Liver (tissue), 9 donors: Measurements from ENCODE around the gene NOX1. TPM values are rescaled to one million over a fixed set of nuclear protein-coding genes. Genes with fewer than 3 reads are reported as not detected.

ENCODE experiments used
- DNase-seq: peaks from one replicate; pipeline ENCODE4 v3.0.0-alpha.2; 2017; ENCODE audit warnings: low spot score
- H3K27ac ChIP-seq, 2 donors: one replicate each; pipeline ENCODE4 v1.7.0; 2013; ENCODE audit warnings: inconsistent platforms in 2 of 2, low read length in 2 of 2, control low read depth in 1 of 2, low read depth in 1 of 2, mild to moderate bottlenecking in 1 of 2
- H3K27me3 ChIP-seq, 4 donors: one replicate each; pipeline versions ENCODE4 v1.6.1 to v1.7.0; 2013; ENCODE audit warnings: low read length in 3 of 4, inconsistent platforms in 1 of 4, mild to moderate bottlenecking in 1 of 4, moderate library complexity in 1 of 4; ENCODE audit not compliant: control insufficient read depth in 4 of 4, insufficient read depth in 4 of 4
- H3K36me3 ChIP-seq, 4 donors: one replicate each; pipeline versions ENCODE4 v1.6.1 to v1.7.0; 2013; ENCODE audit warnings: low read length in 3 of 4, mild to moderate bottlenecking in 3 of 4, low read depth in 1 of 4, moderate library complexity in 1 of 4; ENCODE audit not compliant: control insufficient read depth in 4 of 4, insufficient read depth in 3 of 4
- H3K4me1 ChIP-seq, 4 donors: one replicate each; pipeline versions ENCODE4 v1.6.1 to v1.7.0; 2013; ENCODE audit warnings: low read length in 3 of 4, mild to moderate bottlenecking in 3 of 4, moderate library complexity in 1 of 4; ENCODE audit not compliant: control insufficient read depth in 4 of 4, insufficient read depth in 4 of 4
- H3K4me3 ChIP-seq, 3 donors: one replicate each; pipeline versions ENCODE4 v1.6.1 to v1.7.0; 2013; ENCODE audit warnings: low read length in 3 of 3, control low read depth in 1 of 3, low read depth in 1 of 3, mild to moderate bottlenecking in 1 of 3
- H3K9ac ChIP-seq, 2 donors: one replicate each; pipeline ENCODE4 v1.7.0; 2013; ENCODE audit warnings: low read length in 2 of 2, mild to moderate bottlenecking in 2 of 2, moderate library complexity in 2 of 2, control low read depth in 1 of 2, low read depth in 1 of 2
- H3K9me3 ChIP-seq, 4 donors: one replicate each; pipeline versions ENCODE4 v1.6.1 to v1.7.0; 2013; ENCODE audit warnings: low read length in 3 of 4; ENCODE audit not compliant: control insufficient read depth in 4 of 4
- ATF3 ChIP-seq: IDR thresholded peaks from 2 replicates; pipeline ENCODE4 v1.6.1; 2016; ENCODE audit warnings: antibody characterized with exemption
- CTCF ChIP-seq: fragments of 150-350 bp; IDR thresholded peaks from 2 replicates; pipeline ENCODE4 v1.5.1; 2017; ENCODE audit warnings: improper control_type of control experiment, low read depth, low read length; ENCODE audit not compliant: missing input control
- EGR1 ChIP-seq, 2 donors: IDR thresholded peaks; 2 replicates each; pipeline ENCODE4 v1.6.1; 2016 to 2018; ENCODE audit warnings: antibody characterized with exemption in 2 of 2, low read depth in 2 of 2
- FOXA1 ChIP-seq: IDR thresholded peaks from 2 replicates; pipeline ENCODE4 v1.6.1; 2016; ENCODE audit warnings: antibody characterized with exemption
- FOXA2 ChIP-seq: IDR thresholded peaks from 2 replicates; pipeline ENCODE4 v1.6.1; 2016; ENCODE audit warnings: antibody characterized with exemption
- GABPA ChIP-seq, 2 donors: IDR thresholded peaks in 1 of 2; conservative IDR thresholded peaks in 1 of 2; 2 replicates each; pipeline ENCODE4 v1.6.1; 2016; ENCODE audit warnings: antibody characterized with exemption in 2 of 2, mild to moderate bottlenecking in 1 of 2, moderate library complexity in 1 of 2
- HNF4A ChIP-seq, 2 donors: conservative IDR thresholded peaks; 2 replicates each; pipeline ENCODE4 v1.6.1; 2016; ENCODE audit warnings: antibody characterized with exemption in 2 of 2, mild to moderate bottlenecking in 2 of 2
- HNF4G ChIP-seq: IDR thresholded peaks from 2 replicates; pipeline ENCODE4 v1.6.1; 2016; ENCODE audit warnings: antibody characterized with exemption
- JUND ChIP-seq, 2 donors: IDR thresholded peaks; 2 replicates each; pipeline ENCODE4 v1.6.1; 2016; ENCODE audit warnings: antibody characterized with exemption in 2 of 2
- NR2F2 ChIP-seq: IDR thresholded peaks from 2 replicates; pipeline ENCODE4 v1.6.1; 2016; ENCODE audit warnings: antibody characterized with exemption
- RAD21 ChIP-seq, 2 donors: IDR thresholded peaks; 2 replicates each; pipeline ENCODE4 v1.6.1; 2016; ENCODE audit warnings: antibody characterized with exemption in 2 of 2, mild to moderate bottlenecking in 2 of 2
- RXRA ChIP-seq, 2 donors: IDR thresholded peaks; 2 replicates each; pipeline ENCODE4 v1.6.1; 2017 to 2018; ENCODE audit warnings: antibody characterized with exemption in 2 of 2, mild to moderate bottlenecking in 1 of 2
- SP1 ChIP-seq: IDR thresholded peaks from 2 replicates; pipeline ENCODE4 v1.6.1; 2018; ENCODE audit warnings: antibody characterized with exemption, mild to moderate bottlenecking
- TAF1 ChIP-seq: conservative IDR thresholded peaks from 2 replicates; pipeline ENCODE4 v1.6.1; 2016; ENCODE audit warnings: antibody characterized with exemption, mild to moderate bottlenecking
- YY1 ChIP-seq: IDR thresholded peaks from 2 replicates; pipeline ENCODE4 v1.6.1; 2016; ENCODE audit warnings: antibody characterized with exemption, mild to moderate bottlenecking
- WGBS: extraction: QIAGEN DNeasy Blood & Tissue Kit; methylation state at CpG from one replicate; pipeline ENCODE4 v1.1.7; 2013; 5-methylcytosine and 5-hydroxymethylcytosine counted together
- polyA plus RNA-seq, 2 donors: library from polyadenylated mRNA; stranded (reverse) in 1 of 2; unstranded in 1 of 2; fragments of 200-250 nt in 1 of 2; fragments of >200 nt in 1 of 2; fragmentation: Nextera tagmentation in 1 of 2; extraction: Ambion mirVana in 1 of 2; gene quantifications; one replicate each; pipeline versions ENCODE4 v1.2.1 to v1.2.3, GENCODE V29; 2013 to 2015
- total RNA-seq, 2 donors: library from RNA; depleted of rRNA; stranded (reverse); fragments of >200 nt; gene quantifications; one replicate each; pipeline ENCODE4 v1.2.3, GENCODE V29; 2014
- TF ChIP-seq, protein P1 (sequence below): IDR thresholded peaks from 2 replicates; pipeline ENCODE4 v1.6.1; 2016; ENCODE audit warnings: antibody characterized with exemption
- TF ChIP-seq, protein P2 (sequence below): IDR thresholded peaks from 2 replicates; pipeline ENCODE4 v1.6.1; 2016; ENCODE audit warnings: antibody characterized with exemption, mild to moderate bottlenecking
- TF ChIP-seq, protein P3 (sequence below): IDR thresholded peaks from 2 replicates; pipeline ENCODE4 v1.6.1; 2016; ENCODE audit warnings: antibody characterized with exemption
- donor health status: healthy.
- donor health status: healthy.
- donor health status: healthy.
- donor health status: healthy.
- donor health status: healthy.

The NOX1 gene
- total and polyA plus RNA-seq, 4 donors: 0.36 TPM; not detected in 3

GRCh38 chrX:100804780-100805179 is 69.4 kb downstream of the NOX1 start:
- Histone ChIP-seq H3K27ac (no peak overlapping the region), H3K27me3 (no peaks in the 10 kb centered on the region), H3K9me3 (peaks cover 0 to 4% (median 0%) of the 10 kb centered on the region in 4 donors), H3K36me3 (no peaks in the 10 kb centered on the region), H3K4me1 (no peaks in the 10 kb centered on the region), H3K4me3 (no peak overlapping the region), H3K9ac (no peak overlapping the region)
- 47% methylated on average over 1 of the region's 1 CpG for WGBS
- no peak for DNase-seq
- TF ChIP-seq GABPA (IDR thresholded peaks at IDR 0.05 in 1 of 2, conservative IDR thresholded peaks at IDR 0.05 in 1 of 2): no peak
- no peak for TF ChIP-seq SP1
- TF ChIP-seq NR2F2: no peak
- no peak for TF ChIP-seq TAF1
- TF ChIP-seq HNF4A (conservative IDR thresholded peaks at IDR 0.05): no peak
- no peak for TF ChIP-seq HNF4G
- TF ChIP-seq, protein P1, sequence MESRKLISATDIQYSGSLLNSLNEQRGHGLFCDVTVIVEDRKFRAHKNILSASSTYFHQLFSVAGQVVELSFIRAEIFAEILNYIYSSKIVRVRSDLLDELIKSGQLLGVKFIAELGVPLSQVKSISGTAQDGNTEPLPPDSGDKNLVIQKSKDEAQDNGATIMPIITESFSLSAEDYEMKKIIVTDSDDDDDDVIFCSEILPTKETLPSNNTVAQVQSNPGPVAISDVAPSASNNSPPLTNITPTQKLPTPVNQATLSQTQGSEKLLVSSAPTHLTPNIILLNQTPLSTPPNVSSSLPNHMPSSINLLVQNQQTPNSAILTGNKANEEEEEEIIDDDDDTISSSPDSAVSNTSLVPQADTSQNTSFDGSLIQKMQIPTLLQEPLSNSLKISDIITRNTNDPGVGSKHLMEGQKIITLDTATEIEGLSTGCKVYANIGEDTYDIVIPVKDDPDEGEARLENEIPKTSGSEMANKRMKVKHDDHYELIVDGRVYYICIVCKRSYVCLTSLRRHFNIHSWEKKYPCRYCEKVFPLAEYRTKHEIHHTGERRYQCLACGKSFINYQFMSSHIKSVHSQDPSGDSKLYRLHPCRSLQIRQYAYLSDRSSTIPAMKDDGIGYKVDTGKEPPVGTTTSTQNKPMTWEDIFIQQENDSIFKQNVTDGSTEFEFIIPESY: no peak
- TF ChIP-seq YY1: no peak
- TF ChIP-seq RAD21 (IDR thresholded peaks at IDR 0.05): no peak
- no peak for TF ChIP-seq FOXA2
- TF ChIP-seq JUND (IDR thresholded peaks at IDR 0.05): no peak
- TF ChIP-seq RXRA (IDR thresholded peaks at IDR 0.05): no peak
- no peak for TF ChIP-seq CTCF
- no peak for TF ChIP-seq EGR1 (IDR thresholded peaks at IDR 0.05; ENCODE audit: low read depth in 2 of 2)
- TF ChIP-seq, protein P2, sequence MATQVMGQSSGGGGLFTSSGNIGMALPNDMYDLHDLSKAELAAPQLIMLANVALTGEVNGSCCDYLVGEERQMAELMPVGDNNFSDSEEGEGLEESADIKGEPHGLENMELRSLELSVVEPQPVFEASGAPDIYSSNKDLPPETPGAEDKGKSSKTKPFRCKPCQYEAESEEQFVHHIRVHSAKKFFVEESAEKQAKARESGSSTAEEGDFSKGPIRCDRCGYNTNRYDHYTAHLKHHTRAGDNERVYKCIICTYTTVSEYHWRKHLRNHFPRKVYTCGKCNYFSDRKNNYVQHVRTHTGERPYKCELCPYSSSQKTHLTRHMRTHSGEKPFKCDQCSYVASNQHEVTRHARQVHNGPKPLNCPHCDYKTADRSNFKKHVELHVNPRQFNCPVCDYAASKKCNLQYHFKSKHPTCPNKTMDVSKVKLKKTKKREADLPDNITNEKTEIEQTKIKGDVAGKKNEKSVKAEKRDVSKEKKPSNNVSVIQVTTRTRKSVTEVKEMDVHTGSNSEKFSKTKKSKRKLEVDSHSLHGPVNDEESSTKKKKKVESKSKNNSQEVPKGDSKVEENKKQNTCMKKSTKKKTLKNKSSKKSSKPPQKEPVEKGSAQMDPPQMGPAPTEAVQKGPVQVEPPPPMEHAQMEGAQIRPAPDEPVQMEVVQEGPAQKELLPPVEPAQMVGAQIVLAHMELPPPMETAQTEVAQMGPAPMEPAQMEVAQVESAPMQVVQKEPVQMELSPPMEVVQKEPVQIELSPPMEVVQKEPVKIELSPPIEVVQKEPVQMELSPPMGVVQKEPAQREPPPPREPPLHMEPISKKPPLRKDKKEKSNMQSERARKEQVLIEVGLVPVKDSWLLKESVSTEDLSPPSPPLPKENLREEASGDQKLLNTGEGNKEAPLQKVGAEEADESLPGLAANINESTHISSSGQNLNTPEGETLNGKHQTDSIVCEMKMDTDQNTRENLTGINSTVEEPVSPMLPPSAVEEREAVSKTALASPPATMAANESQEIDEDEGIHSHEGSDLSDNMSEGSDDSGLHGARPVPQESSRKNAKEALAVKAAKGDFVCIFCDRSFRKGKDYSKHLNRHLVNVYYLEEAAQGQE: no peak
- TF ChIP-seq FOXA1: no peak
- TF ChIP-seq ATF3: no peak
- TF ChIP-seq, protein P3, sequence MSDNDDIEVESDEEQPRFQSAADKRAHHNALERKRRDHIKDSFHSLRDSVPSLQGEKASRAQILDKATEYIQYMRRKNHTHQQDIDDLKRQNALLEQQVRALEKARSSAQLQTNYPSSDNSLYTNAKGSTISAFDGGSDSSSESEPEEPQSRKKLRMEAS: no peak
